Measurements from ENCODE around the gene NOL6.
"Not testable (repeated sequence)": the region's sequence is repeated elsewhere in the genome, so short reads cannot be mapped to it uniquely, and the experiment has no call there.

The NOL6 gene

DNA sequence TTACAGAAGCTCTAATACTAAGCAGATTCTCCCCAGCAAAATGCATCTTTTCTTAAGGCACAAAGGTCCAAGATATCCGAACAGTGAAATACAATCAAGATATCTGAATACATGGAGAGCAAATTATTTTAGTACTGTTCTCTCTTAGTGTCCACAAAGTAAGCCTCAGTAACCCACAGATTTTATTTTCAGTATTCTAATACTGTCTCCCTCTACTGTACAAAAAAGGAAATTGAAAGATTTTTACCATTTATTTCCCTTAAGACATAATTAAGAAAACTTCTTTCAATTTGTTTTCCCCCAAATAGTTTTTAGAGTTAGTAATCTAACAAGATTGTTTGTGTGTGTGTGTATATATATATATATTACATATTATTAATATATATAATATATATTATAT lies 24.7 kb upstream of the NOL6 start:
- 0 out of 2 replicates have a peak, but pooled peaks cover 3% of the 10 kb centered on the region for H3F3A ChIP-seq (ENCODE audit: insufficient read depth)
- H2AFZ ChIP-seq (ENCODE audit: low read depth, low read length, severe bottlenecking), result no peak overlapping the region
- no peak overlapping the region for H3K4me2 ChIP-seq (ENCODE audit: low read depth, low read length, poor library complexity, severe bottlenecking)
- no peaks in the 10 kb centered on the region for H4K20me1 ChIP-seq (ENCODE audit: low read depth, low read length)
- H3K9me3 ChIP-seq (ENCODE audit: insufficient read depth, low read length), result no peaks in the 10 kb centered on the region
- H3K79me2 ChIP-seq (ENCODE audit: insufficient read depth, low read length), result no peaks in the 10 kb centered on the region
- TF ChIP-seq, protein P1, sequence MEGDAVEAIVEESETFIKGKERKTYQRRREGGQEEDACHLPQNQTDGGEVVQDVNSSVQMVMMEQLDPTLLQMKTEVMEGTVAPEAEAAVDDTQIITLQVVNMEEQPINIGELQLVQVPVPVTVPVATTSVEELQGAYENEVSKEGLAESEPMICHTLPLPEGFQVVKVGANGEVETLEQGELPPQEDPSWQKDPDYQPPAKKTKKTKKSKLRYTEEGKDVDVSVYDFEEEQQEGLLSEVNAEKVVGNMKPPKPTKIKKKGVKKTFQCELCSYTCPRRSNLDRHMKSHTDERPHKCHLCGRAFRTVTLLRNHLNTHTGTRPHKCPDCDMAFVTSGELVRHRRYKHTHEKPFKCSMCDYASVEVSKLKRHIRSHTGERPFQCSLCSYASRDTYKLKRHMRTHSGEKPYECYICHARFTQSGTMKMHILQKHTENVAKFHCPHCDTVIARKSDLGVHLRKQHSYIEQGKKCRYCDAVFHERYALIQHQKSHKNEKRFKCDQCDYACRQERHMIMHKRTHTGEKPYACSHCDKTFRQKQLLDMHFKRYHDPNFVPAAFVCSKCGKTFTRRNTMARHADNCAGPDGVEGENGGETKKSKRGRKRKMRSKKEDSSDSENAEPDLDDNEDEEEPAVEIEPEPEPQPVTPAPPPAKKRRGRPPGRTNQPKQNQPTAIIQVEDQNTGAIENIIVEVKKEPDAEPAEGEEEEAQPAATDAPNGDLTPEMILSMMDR (IDR thresholded peaks at IDR 0.05; ENCODE audit: insufficient read depth, low read length, poor library complexity, severe bottlenecking), result no peak
- no peak for TF ChIP-seq EZH2phosphoT487 (conservative IDR thresholded peaks at IDR 0.05; ENCODE audit: low read length)
- H3K36me3 ChIP-seq (ENCODE audit: low read length), result no peaks in the 10 kb centered on the region
- H3K27me3 ChIP-seq (ENCODE audit: low read length), result no peaks in the 10 kb centered on the region
- H3K9me2 ChIP-seq (replicated peaks; ENCODE audit: insufficient read depth, low read length), result no peaks in the 10 kb centered on the region
- no peak overlapping the region for H3K4me3 ChIP-seq (ENCODE audit: insufficient read depth, low read length, poor library complexity, severe bottlenecking)
- no peak overlapping the region for H3K27ac ChIP-seq (ENCODE audit: low read depth, low read length)
- H3K9ac ChIP-seq (ENCODE audit: low read length), result no peak overlapping the region

DNA sequence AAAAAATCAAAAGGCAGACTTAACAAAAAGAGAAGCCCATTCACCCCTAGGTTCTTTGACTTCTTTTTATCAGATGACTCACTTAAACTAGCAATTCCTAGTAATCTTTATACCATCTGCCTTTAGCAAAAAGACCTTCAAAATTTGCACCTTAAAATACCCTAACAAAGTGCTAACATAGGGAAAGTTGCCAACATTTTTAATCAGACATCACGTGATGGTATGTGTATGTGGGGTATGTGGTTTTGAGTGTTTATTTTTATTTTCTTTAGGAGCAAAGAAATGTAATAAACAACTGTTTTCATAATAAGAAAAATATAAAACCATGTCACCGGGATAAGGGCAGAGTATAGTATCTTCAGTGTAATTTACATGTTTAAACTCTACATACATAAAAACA lies 20.1 kb upstream of the NOL6 start:
- not testable (repeated sequence) for H3K36me3 ChIP-seq (ENCODE audit: low read length); H3K4me3 ChIP-seq (ENCODE audit: insufficient read depth, low read length, poor library complexity, severe bottlenecking); H3F3A ChIP-seq (ENCODE audit: insufficient read depth); H3K79me2 ChIP-seq (ENCODE audit: insufficient read depth, low read length); H2AFZ ChIP-seq (ENCODE audit: low read depth, low read length, severe bottlenecking); H3K4me2 ChIP-seq (ENCODE audit: low read depth, low read length, poor library complexity, severe bottlenecking); H3K27ac ChIP-seq (ENCODE audit: low read depth, low read length); H4K20me1 ChIP-seq (ENCODE audit: low read depth, low read length); H3K9me3 ChIP-seq (ENCODE audit: insufficient read depth, low read length); H3K9ac ChIP-seq (ENCODE audit: low read length); H3K27me3 ChIP-seq (ENCODE audit: low read length); H3K9me2 ChIP-seq (replicated peaks; ENCODE audit: insufficient read depth, low read length)

DNA sequence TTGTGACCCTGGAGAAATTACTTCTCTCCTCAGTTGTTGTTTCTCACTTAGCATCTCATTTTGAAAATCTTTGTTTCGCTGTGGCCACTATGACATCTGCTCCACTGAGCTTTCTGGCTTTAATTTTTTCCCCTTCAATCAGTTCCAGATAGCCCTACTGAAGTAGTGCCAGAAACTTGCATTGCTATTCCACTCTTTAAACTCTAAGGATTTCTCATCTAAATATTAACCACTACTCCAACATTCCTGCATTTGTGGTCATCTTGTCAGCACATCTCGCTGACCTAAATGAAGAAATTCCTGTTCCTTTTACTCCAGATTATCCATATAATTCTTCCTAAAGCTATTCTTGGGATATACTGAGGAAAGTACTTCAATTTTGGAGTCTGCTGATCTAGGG lies 15.3 kb upstream of the NOL6 start:
- no peak overlapping the region for H2AFZ ChIP-seq (ENCODE audit: low read depth, low read length, severe bottlenecking)
- H3K4me2 ChIP-seq (ENCODE audit: low read depth, low read length, poor library complexity, severe bottlenecking), result no peak overlapping the region
- no peak overlapping the region for H3K9ac ChIP-seq (ENCODE audit: low read length)
- no peaks in the 10 kb centered on the region for H3K9me3 ChIP-seq (ENCODE audit: insufficient read depth, low read length)
- no peak overlapping the region for H3K27ac ChIP-seq (ENCODE audit: low read depth, low read length)
- no peaks in the 10 kb centered on the region for H3K36me3 ChIP-seq (ENCODE audit: low read length)
- no peaks in the 10 kb centered on the region for H3F3A ChIP-seq (ENCODE audit: insufficient read depth)
- H3K79me2 ChIP-seq (ENCODE audit: insufficient read depth, low read length), result no peaks in the 10 kb centered on the region
- no peaks in the 10 kb centered on the region for H3K27me3 ChIP-seq (ENCODE audit: low read length)
- no peak overlapping the region for H3K4me3 ChIP-seq (ENCODE audit: insufficient read depth, low read length, poor library complexity, severe bottlenecking)
- H3K9me2 ChIP-seq (replicated peaks; ENCODE audit: insufficient read depth, low read length), result no peaks in the 10 kb centered on the region
- no peak for TF ChIP-seq EZH2phosphoT487 (conservative IDR thresholded peaks at IDR 0.05; ENCODE audit: low read length)
- TF ChIP-seq, protein P1 (IDR thresholded peaks at IDR 0.05; ENCODE audit: insufficient read depth, low read length, poor library complexity, severe bottlenecking), result no peak
- H4K20me1 ChIP-seq (ENCODE audit: low read depth, low read length), result no peaks in the 10 kb centered on the region

DNA sequence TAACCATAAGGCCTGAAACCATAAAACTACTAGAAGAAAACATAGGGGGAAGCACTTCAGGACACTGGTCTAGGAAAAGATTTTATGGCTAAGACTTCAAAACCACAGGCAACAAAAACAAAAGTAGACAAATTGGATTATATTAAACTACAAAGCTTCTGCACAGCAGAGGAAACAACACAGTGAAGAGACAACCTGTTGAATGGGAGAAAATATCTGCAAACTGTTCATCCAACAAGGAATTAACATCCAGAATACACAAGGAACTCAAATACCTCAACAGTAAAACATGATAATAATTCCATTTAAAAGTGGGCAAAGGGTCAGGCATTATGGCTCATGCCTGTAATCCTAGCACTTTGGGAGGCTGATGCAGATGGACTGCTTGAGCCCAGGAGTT lies 11.6 kb upstream of the NOL6 start:
- not testable (repeated sequence) for H3K36me3 ChIP-seq (ENCODE audit: low read length); H3K4me3 ChIP-seq (ENCODE audit: insufficient read depth, low read length, poor library complexity, severe bottlenecking); H2AFZ ChIP-seq (ENCODE audit: low read depth, low read length, severe bottlenecking); H3F3A ChIP-seq (ENCODE audit: insufficient read depth); H3K27ac ChIP-seq (ENCODE audit: low read depth, low read length); H3K9ac ChIP-seq (ENCODE audit: low read length); H3K27me3 ChIP-seq (ENCODE audit: low read length); H4K20me1 ChIP-seq (ENCODE audit: low read depth, low read length); H3K4me2 ChIP-seq (ENCODE audit: low read depth, low read length, poor library complexity, severe bottlenecking); H3K79me2 ChIP-seq (ENCODE audit: insufficient read depth, low read length); H3K9me2 ChIP-seq (replicated peaks; ENCODE audit: insufficient read depth, low read length); H3K9me3 ChIP-seq (ENCODE audit: insufficient read depth, low read length)

All from SU-DHL-6 (cell line).